ENCODE measurements around the gene LPIN1.

- no peak for TF ChIP-seq CTCF (IDR thresholded peaks at IDR 0.05)
- no peak for TF ChIP-seq POLR2A (IDR thresholded peaks at IDR 0.05)
Observed at GRCh38 chr2:11786592-11786991, 40.2 kb downstream of the LPIN1 start.
